ENCODE data around the gene GTF2F1. TPM values are rescaled to one million over a fixed set of nuclear protein-coding genes. Genes with fewer than 3 reads are reported as not detected.

GTF2F1 gene
- total RNA-seq, 4 donors from 2014 or later, result 44.7 to 62.8 (median 51.4) TPM

DNA sequence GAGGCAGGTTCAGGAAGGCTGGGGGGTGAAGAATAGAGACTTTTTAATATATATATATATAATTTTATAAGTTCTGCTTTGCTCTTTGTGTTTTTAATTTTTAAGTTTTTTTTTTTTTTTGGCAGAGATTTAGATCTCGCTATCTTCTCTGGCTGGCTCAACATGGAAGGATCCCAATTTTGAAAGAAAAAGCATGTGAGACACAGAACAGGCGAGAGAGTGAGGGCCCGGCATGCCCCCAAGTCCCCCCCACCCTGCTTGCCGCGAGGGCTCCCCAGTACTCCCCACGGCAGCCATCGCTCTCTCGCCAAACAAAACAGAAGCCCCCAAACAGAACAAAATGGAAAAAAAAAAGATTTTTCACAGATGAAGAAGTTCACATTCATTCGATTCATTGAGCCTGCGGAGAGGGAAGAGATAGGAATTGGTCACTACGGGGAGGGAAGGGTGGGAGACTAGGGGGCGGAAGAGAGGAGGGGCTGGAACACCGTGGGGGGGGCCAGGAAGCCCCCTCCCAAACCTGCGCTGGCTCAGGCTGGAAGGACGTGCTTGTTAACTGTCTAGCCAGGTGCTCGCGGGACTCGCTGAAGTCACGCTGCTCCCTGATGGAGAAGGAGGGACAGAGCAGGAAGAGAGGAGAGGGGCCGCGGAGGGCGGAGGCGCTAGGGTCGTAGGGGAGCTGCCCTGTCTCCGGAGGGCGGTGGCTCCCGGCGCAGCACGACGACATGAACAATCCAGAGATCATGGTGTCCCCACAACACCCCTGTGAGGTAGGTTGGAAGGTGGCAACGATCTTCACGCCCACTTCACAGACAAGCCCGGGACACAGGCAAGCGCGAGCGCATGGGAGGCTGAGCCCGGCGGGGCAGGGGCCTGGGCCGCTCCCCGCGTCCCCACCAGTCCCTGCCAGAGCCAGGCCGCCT, 21.0 kb upstream of the GTF2F1 start:
- TF ChIP-seq EP300 (IDR thresholded peaks at IDR 0.05) (no peak), POLR2AphosphoS5 (IDR thresholded peaks at IDR 0.05) (no peak), POLR2A (IDR thresholded peaks at IDR 0.05) (no peak)
- TF ChIP-seq, protein P1, sequence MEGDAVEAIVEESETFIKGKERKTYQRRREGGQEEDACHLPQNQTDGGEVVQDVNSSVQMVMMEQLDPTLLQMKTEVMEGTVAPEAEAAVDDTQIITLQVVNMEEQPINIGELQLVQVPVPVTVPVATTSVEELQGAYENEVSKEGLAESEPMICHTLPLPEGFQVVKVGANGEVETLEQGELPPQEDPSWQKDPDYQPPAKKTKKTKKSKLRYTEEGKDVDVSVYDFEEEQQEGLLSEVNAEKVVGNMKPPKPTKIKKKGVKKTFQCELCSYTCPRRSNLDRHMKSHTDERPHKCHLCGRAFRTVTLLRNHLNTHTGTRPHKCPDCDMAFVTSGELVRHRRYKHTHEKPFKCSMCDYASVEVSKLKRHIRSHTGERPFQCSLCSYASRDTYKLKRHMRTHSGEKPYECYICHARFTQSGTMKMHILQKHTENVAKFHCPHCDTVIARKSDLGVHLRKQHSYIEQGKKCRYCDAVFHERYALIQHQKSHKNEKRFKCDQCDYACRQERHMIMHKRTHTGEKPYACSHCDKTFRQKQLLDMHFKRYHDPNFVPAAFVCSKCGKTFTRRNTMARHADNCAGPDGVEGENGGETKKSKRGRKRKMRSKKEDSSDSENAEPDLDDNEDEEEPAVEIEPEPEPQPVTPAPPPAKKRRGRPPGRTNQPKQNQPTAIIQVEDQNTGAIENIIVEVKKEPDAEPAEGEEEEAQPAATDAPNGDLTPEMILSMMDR (IDR thresholded peaks at IDR 0.05), result no peak
- Histone ChIP-seq H3K9me3 (no peaks in the 10 kb centered on the region), H3K36me3 (peaks cover 0 to 57% of the 10 kb centered on the region in 2 donors), H3K27me3 (no peaks in the 10 kb centered on the region), H3K27ac (peak overlapping the region in 3 of 4 donors; percentile 51 to 61 (median 60)), H3K4me3 (no peak overlapping the region), H3K4me1 (peaks cover 0 to 38% (median 0%) of the 10 kb centered on the region in 3 donors)
- no peak for ATAC-seq
- 55 to 64% methylated on average over 10 to 12 of the region's 42 CpGs for WGBS, 2 donors (ENCODE audit: low coverage in 1 of 2)

DNA sequence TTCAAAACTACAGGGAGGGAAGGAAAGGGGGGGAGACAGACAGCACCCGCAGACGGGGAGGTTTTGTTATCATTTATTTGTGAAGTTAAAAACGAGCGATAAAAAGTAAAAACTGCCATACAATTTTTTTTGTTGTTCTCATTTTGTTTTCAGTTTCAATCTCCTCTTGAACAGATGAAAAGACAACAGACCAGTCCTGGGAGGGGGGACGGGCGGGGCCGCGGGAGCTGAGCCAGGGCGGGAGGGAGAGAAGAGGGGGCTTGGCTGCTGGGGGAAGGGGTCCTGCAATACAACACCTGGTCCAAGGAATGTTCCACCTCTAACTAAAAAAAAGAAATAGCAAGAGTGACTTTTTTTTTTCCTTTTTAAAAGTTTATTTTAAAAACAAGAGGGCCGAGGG, 20.3 kb upstream of the GTF2F1 start:
- no peak for ATAC-seq
- 28 to 30% methylated on average over 4 to 8 of the region's 10 CpGs for WGBS, 2 donors (ENCODE audit: low coverage in 1 of 2)

DNA sequence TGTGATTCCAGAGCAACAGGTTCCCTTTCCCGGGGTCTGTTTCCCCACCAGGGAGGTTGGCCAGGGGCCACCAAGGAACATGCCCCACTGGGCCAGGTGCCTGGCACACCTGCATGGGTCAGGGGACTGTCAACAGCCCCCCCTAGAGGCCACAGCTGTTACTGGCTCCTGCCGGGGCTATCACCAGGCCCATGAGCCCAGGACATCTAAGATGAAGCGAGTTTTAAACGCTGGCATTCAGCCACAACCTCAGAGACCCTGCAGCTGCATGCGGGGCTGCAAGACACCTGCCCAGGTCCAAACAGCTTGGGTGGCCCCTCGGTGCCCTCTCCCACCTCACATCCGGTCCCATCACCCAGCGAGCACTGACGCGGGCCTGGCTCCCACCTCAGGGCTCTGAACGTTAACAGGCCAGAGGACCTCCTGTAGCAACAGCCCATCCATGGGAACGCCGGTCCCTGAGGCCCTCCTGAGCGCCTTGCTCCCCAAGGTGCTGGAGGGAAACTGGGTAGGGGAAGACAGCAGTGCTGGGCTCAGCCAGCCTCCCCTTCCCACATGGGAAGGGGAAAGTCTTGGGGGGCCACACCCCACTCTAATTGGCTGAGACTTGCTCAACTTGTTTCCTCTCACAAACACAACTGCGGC, 19.6 kb upstream of the GTF2F1 start:
- Histone ChIP-seq H3K27me3 (no peaks in the 10 kb centered on the region), H3K27ac (peak overlapping the region in 3 of 4 donors; percentile 33 to 61 (median 51)), H3K4me1 (peaks cover 0 to 28% (median 0%) of the 10 kb centered on the region in 3 donors), H3K36me3 (peaks cover 0 to 43% of the 10 kb centered on the region in 2 donors), H3K9me3 (no peaks in the 10 kb centered on the region), H3K4me3 (no peak overlapping the region)
- TF ChIP-seq POLR2A (IDR thresholded peaks at IDR 0.05) (no peak), EP300 (IDR thresholded peaks at IDR 0.05) (no peak), POLR2AphosphoS5 (IDR thresholded peaks at IDR 0.05) (no peak)
- TF ChIP-seq, protein P1 (IDR thresholded peaks at IDR 0.05), result peak in 3 of 4 experiments; percentile 29 to 66 (median 35)
- ATAC-seq, result peak; percentile 41
- WGBS, 2 donors (ENCODE audit: low coverage in 1 of 2), result 0% methylated on average over 1 of the region's 15 CpGs; no CpG with 5 or more reads in 1 of the 2 donors

More for the DNA sequence above, 20.3 kb upstream of the GTF2F1 start:
- TF ChIP-seq, protein P1 (IDR thresholded peaks at IDR 0.05), result no peak
- TF ChIP-seq POLR2A (IDR thresholded peaks at IDR 0.05) (no peak), POLR2AphosphoS5 (IDR thresholded peaks at IDR 0.05) (no peak), EP300 (IDR thresholded peaks at IDR 0.05) (no peak)
- no peaks in the 10 kb centered on the region for H3K27me3 ChIP-seq
- no peak overlapping the region for H3K4me3 ChIP-seq
- H3K27ac ChIP-seq, result peak overlapping the region in 2 of 4 donors; percentile 51 to 61
- H3K4me1 ChIP-seq, result peaks cover 0 to 35% (median 0%) of the 10 kb centered on the region in 3 donors
- H3K9me3 ChIP-seq, result no peaks in the 10 kb centered on the region
- H3K36me3 ChIP-seq, result peaks cover 0 to 50% of the 10 kb centered on the region in 2 donors

DNA sequence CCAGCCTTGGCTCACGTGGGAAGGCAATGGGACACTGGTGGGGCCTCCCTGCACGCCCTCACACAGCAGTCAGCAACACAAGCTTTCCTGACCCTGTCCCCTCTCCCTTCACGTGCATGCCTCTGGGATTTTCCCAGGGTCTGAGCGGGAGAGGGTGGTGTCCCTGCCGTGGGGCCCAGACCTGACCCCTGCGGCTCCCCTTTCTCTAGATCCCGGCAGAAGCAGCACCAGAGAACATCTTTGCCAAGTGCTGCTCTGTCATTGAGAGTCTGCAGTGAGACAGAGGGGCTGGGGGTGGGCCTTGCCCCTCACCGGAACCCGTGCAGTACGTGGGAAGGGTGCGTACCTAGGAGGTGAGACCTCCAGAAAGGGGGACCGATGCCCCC, 19.1 kb upstream of the GTF2F1 start:
- Histone ChIP-seq H3K9me3 (no peaks in the 10 kb centered on the region), H3K4me1 (peaks cover 0 to 26% (median 0%) of the 10 kb centered on the region in 3 donors), H3K27me3 (no peaks in the 10 kb centered on the region), H3K4me3 (no peak overlapping the region), H3K36me3 (peaks cover 0 to 38% of the 10 kb centered on the region in 2 donors), H3K27ac (peak overlapping the region in 2 of 4 donors; percentile 51 to 61)
- ATAC-seq, result no peak
- no CpG with 5 or more reads among the region's 12 CpGs for WGBS, 2 donors (ENCODE audit: low coverage in 1 of 2)
- TF ChIP-seq POLR2AphosphoS5 (IDR thresholded peaks at IDR 0.05), result no peak
- TF ChIP-seq POLR2A (IDR thresholded peaks at IDR 0.05), result no peak
- TF ChIP-seq EP300 (IDR thresholded peaks at IDR 0.05), result no peak
- TF ChIP-seq, protein P1 (IDR thresholded peaks at IDR 0.05), result no peak

Measured in gastroesophageal sphincter (tissue), 4 donors.